Esophagus muscularis mucosa (tissue), 4 donors: ENCODE measurements around the gene MDM2. TPM values are rescaled to one million over a fixed set of nuclear protein-coding genes. Genes with fewer than 3 reads are reported as not detected.

ENCODE experiments used
- DNase-seq: peaks from one replicate; pipeline ENCODE4 v3.0.0-alpha.2; 2017; ENCODE audit errors: extremely low spot score
- H3K27ac ChIP-seq, 4 donors: fragments of 200-600 bp; sonication (generic); replicated peaks in 1 of 4; 1 replicate in 3 of 4; 2 replicates in 1 of 4; pipeline ENCODE4 v1.5.1; 2016 to 2019; ENCODE audit warnings: mild to moderate bottlenecking in 1 of 4
- H3K27me3 ChIP-seq, 4 donors: fragments of 200-600 bp; sonication (generic); one replicate each; pipeline versions ENCODE4 v1.5.1 to v1.6.0; 2016 to 2019
- H3K36me3 ChIP-seq, 4 donors: fragments of 200-600 bp; sonication (generic); one replicate each; pipeline ENCODE4 v1.5.1; 2016 to 2019
- H3K4me1 ChIP-seq, 4 donors: fragments of 200-600 bp; sonication (generic); one replicate each; pipeline ENCODE4 v1.5.1; 2016 to 2019
- H3K4me3 ChIP-seq, 4 donors: fragments of 200-600 bp; sonication (generic); 1 replicate in 2 of 4; 2 replicates in 2 of 4; pipeline ENCODE4 v1.5.1; 2016 to 2019; ENCODE audit warnings: mild to moderate bottlenecking in 4 of 4, moderate library complexity in 1 of 4
- H3K9me3 ChIP-seq, 4 donors: fragments of 200-600 bp; sonication (generic); 1 replicate in 3 of 4; 2 replicates in 1 of 4; pipeline ENCODE4 v1.5.1; 2016 to 2019
- CTCF ChIP-seq, 3 experiments: fragments of 200-600 bp in 2 of 3; fragments of 450-650 bp in 1 of 3; sonication (generic) in 2 of 3; IDR thresholded peaks; one replicate each; pipeline ENCODE4 v1.5.1; 2017 to 2019; ENCODE audit warnings: antibody characterized with exemption in 3 of 3, mild to moderate bottlenecking in 2 of 3, moderate library complexity in 1 of 3
- EP300 ChIP-seq: sonication (generic); formaldehyde crosslinking; IDR thresholded peaks from one replicate; pipeline ENCODE4 v1.6.1; 2017; ENCODE audit warnings: antibody characterized with exemption
- POLR2A ChIP-seq: fragments of 450-650 bp; IDR thresholded peaks from one replicate; pipeline ENCODE4 v1.6.1; 2017; ENCODE audit warnings: antibody characterized with exemption, moderate library complexity, mild to moderate bottlenecking, low read depth
- POLR2AphosphoS5 ChIP-seq, 2 donors: sonication (generic); formaldehyde crosslinking; IDR thresholded peaks; one replicate each; pipeline ENCODE4 v1.6.1; 2017; ENCODE audit warnings: antibody characterized with exemption in 2 of 2
- WGBS: methylation state at CpG from one replicate; pipeline ENCODE4 v1.1.5; 2018; 5-methylcytosine and 5-hydroxymethylcytosine counted together
- intact Hi-C: fragments of 100-400 bp; cut with DNase I; formaldehyde crosslinking; loops from one replicate; pipeline ENCODE4 v1.15.1; 2023
- total RNA-seq, 4 donors: library from RNA; depleted of rRNA; stranded (reverse); fragments of >200 nt; gene quantifications; one replicate each; pipeline versions ENCODE4 v1.1.0 to v1.2.1, GENCODE V29; 2016

The MDM2 gene
- total RNA-seq, 4 donors from 2014 or later: 33.3 to 47.2 (median 40.0) TPM

GRCh38 chr12:68761901-68762630, 45.9 kb upstream of the MDM2 start:
- no peaks in the 10 kb centered on the region for H3K9me3 ChIP-seq
- no peaks in the 10 kb centered on the region for H3K27me3 ChIP-seq
- TF ChIP-seq EP300 (no peak), CTCF (IDR thresholded peaks at IDR 0.05) (no peak), POLR2AphosphoS5 (IDR thresholded peaks at IDR 0.05) (no peak), POLR2A (no peak)
- intact Hi-C loops: no loop called here
- no peak for DNase-seq
- peaks cover 9 to 86% (median 57%) of the 10 kb centered on the region in 4 donors for H3K36me3 ChIP-seq
- H3K4me3 ChIP-seq: no peak overlapping the region
- whole genome bisulfite sequencing: 87% methylated on average over 8 of the region's 8 CpGs
- H3K4me1 ChIP-seq: no peaks in the 10 kb centered on the region
- no peak overlapping the region for H3K27ac ChIP-seq

- intact Hi-C loops: no loop called here
- TF ChIP-seq POLR2A: no peak
- peaks cover 9 to 87% (median 57%) of the 10 kb centered on the region in 4 donors for H3K36me3 ChIP-seq
Observed at GRCh38 chr12:68762691-68763090, 45.3 kb upstream of the MDM2 start.

GRCh38 chr12:68765696-68766095, 42.3 kb upstream of the MDM2 start:
- WGBS: 100% methylated on average over 1 of the region's 1 CpG
- Histone ChIP-seq H3K27ac (no peak overlapping the region), H3K9me3 (no peaks in the 10 kb centered on the region), H3K36me3 (peaks cover 9 to 64% (median 48%) of the 10 kb centered on the region in 4 donors), H3K4me3 (no peak overlapping the region), H3K27me3 (no peaks in the 10 kb centered on the region), H3K4me1 (no peaks in the 10 kb centered on the region)
- DNase-seq: no peak
- intact Hi-C loops: no loop called here
- no peak for TF ChIP-seq POLR2AphosphoS5 (IDR thresholded peaks at IDR 0.05)
- no peak for TF ChIP-seq CTCF (IDR thresholded peaks at IDR 0.05)
- TF ChIP-seq EP300: no peak
- TF ChIP-seq POLR2A: no peak

More at GRCh38 chr12:68762691-68763090, 45.3 kb upstream of the MDM2 start:
- H3K4me3 ChIP-seq: no peak overlapping the region
- no peak for DNase-seq
- no peaks in the 10 kb centered on the region for H3K4me1 ChIP-seq
- H3K27me3 ChIP-seq: no peaks in the 10 kb centered on the region
- 85% methylated on average over 3 of the region's 3 CpGs for WGBS
- H3K9me3 ChIP-seq: no peaks in the 10 kb centered on the region
- no peak overlapping the region for H3K27ac ChIP-seq

GRCh38 chr12:68766646-68767045, 41.3 kb upstream of the MDM2 start:
- Histone ChIP-seq H3K9me3 (no peaks in the 10 kb centered on the region), H3K36me3 (peaks cover 9 to 55% (median 40%) of the 10 kb centered on the region in 4 donors), H3K27ac (no peak overlapping the region), H3K4me1 (no peaks in the 10 kb centered on the region), H3K27me3 (no peaks in the 10 kb centered on the region), H3K4me3 (no peak overlapping the region)
- no peak for DNase-seq
- intact Hi-C loops: no loop called here
- WGBS: 79% methylated on average over 2 of the region's 2 CpGs
- TF ChIP-seq POLR2A: no peak
- TF ChIP-seq CTCF (IDR thresholded peaks at IDR 0.05): no peak
- no peak for TF ChIP-seq POLR2AphosphoS5 (IDR thresholded peaks at IDR 0.05)
- TF ChIP-seq EP300: no peak

GRCh38 chr12:68767191-68767590, 40.8 kb upstream of the MDM2 start:
- Histone ChIP-seq H3K27me3 (no peaks in the 10 kb centered on the region), H3K36me3 (peaks cover 9 to 49% (median 36%) of the 10 kb centered on the region in 4 donors), H3K4me1 (no peaks in the 10 kb centered on the region), H3K9me3 (no peaks in the 10 kb centered on the region), H3K4me3 (no peak overlapping the region), H3K27ac (no peak overlapping the region)
- DNase-seq: no peak
- WGBS: 95% methylated on average over 7 of the region's 7 CpGs
- intact Hi-C loops: no loop called here
- TF ChIP-seq POLR2AphosphoS5 (IDR thresholded peaks at IDR 0.05) (no peak), CTCF (IDR thresholded peaks at IDR 0.05) (no peak), POLR2A (no peak), EP300 (no peak)
